Measurements from ENCODE around the gene RBM44.

The RBM44 gene

DNA sequence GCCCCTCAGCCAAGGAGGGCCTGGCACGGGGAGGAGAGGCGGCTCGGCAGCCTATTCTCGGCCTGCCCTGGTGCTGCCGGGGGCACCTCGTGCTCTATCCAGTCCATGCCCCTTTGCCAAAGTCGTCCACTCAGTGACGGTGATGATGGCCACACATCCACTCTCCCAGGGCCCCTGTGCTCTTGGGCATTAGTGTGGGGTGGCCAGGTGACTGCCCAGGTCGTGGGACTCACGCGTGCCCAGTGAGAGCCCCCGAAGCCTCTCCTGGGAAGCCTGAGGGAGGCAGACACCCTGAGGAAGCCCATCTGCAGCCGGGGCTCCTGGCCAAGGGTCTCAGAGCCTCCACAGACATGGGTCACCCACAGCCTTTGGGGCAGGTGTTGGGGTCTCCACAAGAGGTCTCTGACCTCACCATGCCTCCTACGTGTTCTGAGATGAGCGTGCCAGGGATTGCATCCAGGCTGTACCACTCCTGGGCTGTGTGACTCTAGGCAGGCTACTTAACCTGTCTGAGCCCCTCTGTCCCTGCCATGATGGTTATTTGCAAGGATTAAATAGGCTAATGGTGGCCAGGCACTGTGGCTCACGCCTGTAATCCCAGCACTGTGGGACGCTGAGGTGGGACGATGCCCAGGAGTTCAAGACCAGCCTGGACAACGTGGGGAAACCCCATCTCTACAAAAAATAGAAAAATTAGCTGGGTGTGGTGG lies 73.8 kb downstream of the RBM44 start:
- DNase-seq, result no peak

DNA sequence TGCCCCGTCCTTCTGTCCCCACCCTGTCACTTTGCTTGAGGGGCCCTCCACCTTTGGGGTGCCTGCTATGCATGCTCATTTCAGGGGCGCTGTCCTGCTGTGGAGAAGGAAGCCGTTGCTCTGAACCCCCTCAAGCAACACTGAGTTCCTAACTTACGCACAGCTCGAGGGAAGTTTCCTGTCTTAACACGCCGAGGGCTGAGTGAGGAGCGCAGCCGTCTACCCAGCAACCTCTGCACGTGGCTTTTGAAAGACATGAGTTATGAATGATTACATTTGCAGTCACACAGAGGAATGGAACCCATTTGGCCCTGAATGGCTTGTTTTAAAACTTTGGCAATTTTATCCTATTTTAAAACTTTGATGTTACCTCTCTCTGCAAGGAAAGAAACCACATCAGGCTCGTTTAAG lies 74.8 kb downstream of the RBM44 start:
- no peak for DNase-seq

DNA sequence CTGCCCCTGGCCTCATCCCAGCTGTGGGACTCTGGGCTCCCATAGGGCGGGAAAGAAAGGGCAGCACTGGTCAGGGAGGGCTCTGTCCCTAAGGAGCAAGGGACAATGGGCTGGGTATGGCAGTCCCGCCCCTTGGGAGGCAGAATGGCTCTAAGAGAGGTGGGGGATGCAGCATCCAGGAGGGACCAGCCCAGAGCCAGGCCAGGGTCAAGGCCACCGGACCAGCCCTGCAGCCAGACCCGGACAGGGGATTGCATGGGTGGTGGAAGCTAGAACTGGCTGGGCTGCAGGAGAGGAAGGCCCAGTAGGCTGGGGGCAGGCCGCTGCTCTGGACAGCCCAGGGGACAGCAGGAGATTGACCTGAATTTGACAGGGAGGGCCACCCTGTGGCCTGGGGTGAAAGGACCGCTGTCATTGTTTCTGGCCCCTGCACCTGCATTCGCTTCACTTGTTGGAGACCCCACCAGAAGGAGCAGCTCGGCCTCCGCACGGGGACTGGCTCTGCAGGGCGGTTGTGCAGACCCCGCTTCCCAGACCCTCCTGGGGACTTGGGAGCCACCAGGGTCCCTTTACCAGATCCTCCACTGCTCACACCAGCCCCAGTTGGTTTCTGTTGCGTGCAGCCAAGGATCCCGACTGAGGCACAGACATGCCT lies 75.4 kb downstream of the RBM44 start:
- DNase-seq, result no peak

DNA sequence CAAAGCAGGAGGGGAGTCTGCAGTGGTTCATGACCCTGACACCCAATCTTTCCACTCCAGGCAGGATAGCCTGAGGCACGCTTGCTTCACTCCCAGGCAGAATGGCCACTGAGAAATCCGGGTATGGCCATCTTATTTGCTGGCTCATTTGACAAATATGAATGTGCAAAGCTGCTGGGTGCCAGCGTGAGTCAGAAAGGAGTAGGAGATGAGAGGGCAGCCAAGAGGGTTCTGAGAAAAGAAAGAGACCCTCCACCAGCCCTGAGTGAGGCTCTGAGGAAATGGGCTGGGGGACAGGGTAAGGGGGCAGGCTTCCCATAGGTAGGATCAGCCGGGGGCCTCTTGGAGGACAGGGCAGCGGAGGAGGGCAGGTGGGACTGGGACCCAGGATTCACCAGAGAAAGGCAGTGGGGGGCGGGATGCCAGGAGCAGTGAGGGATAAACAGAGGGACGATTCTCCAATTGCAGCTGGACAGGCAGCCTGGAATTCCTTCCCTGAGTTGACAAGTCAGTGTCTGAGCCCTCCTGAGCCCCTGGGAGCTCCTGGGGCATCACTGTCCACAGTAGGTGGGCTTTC lies 76.1 kb downstream of the RBM44 start:
- no peak for DNase-seq

DNA sequence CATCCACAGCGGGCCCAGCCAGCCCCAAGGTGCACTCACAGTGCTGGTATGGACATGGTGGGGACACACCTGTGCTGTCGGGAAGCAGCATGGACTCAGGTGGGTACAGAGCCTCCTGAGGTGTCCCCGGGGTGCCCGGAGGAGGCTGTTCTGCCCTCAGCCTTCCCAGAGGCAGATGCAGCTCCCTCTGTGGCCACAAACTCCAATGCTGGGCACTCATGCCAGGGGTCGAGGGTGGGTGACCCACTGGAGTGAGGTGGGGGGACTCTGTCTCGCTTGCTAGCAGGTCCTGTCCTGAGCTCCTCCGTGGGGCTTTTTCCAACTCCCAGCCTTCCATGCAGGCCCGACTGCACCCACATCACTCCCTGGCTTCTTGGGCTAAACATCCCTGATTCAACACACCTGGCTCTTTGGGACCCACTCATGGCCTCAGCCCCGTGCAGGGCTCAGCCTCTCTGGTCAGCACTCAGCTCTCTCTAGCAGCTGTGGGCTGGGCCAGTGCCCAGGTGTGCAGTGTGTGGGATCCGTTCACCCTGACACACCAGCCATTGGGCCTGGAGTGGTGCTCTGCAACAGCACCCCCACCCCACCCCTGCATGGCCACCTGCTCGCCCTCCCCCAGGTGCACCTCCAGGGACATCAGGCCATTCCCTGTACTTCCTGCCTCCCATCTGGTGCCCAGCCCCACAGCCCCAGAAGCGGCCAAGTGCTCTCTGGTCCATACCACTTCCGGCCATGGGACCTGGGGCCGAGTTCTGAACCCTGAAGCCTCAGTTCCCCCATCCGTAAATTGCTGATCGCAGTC lies 76.9 kb downstream of the RBM44 start:
- DNase-seq, result no peak

DNA sequence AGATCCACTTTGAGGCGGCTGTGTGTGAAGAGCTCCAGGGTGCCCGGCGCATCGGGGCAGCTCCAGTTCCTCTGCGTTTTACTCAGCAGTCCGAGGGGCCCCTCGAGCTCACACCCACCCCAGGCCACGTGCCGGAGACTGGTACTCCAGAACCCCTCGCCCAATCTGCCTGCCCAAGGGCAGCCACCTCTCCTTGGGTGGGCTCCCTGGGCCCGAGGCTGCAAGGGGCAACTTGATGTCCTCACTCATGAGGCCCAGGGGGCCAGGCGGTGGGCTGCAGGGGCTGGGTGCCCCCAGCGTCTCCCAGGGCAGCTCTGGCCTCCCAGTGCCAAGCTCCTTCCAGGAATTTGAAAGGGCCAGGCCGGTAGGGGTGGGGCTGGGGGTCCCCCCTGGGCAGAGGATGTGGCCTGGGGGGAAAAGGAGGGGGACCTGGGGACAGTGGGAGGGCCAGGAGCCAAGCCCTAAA lies 77.5 kb downstream of the RBM44 start:
- DNase-seq, result no peak

DNA sequence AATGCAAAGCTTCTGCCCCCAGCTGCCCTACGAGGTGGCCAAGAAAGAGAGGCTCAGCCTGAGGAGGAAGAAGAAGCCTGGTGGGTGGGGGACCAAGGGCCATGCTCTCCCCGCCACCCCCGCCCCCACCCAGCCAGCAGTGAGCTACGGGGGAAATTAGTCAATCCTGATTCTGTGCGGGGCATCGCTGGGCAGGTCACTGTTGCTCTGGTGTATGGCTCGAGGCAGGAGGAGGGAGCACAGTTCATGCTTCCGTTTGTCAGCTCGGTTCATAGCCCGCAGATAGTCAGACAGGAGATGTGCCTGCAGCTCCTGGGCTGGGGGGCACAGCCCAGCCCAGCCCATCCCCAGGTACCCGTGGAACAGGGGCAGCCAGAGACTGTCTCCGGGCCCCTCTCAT lies 78.0 kb downstream of the RBM44 start:
- DNase-seq, result no peak

DNA sequence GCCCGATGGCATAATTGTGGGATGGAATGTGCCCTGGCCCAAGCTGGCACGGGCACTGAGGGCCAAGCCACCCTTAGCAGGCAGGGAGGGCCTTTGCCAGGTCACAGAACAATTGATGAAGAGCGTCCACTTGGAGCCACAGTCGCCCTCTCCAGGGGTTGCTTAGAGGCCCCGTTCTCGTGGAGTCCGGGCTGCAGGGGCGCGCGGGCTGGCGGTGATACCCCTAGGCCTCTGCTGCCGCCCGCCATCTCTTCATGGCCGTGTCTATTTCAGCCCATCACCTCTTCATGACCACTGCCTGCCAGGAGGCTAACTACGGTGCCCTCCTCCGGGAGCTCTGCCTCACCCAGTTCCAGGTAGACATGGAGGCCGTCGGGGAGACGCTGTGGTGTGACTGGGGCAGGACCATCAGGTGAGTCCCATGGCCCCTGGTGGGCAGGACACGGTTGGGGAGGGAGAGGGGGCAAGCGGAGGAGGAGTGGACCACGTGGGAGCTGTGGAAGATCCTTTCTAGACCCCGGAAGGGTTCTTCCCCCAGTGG lies 78.4 kb downstream of the RBM44 start:
- no peak for DNase-seq

DNA sequence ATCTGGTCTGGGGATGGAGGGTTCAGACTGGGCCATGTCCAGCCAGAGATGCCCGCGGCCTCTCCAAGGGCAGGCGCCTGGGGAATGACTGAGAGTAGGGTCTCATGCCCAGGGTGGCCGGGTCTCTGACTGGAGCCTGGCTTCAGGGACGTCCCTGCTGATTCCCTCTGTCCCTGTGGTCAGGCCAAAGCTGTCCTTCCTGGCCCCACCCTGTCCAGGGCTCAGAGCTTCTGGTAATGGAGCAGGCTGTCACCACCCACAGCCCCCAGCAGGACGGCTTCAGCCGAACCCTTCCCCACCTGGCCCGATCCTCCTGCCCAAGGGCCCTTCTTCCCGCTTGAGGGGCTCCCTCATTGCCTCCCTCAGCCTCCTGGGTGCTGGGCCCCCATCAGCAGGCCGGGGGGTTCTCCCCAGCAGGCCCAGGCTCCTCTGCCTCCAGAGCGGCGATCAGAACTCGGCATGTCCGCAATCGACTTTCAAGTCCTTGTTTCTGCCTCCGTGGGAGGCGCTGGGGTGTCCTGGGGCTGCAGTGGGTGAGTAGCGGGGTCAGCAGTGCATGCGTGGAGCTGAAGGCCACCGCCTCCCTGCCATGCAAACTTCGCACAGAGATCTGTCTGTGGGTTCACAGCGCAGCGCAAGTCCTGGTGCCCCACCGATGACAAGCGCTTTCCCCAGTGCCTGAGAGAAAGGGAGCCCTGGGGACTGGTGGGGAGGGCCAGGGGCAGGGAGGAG lies 79.2 kb downstream of the RBM44 start:
- no peak for DNase-seq

DNA sequence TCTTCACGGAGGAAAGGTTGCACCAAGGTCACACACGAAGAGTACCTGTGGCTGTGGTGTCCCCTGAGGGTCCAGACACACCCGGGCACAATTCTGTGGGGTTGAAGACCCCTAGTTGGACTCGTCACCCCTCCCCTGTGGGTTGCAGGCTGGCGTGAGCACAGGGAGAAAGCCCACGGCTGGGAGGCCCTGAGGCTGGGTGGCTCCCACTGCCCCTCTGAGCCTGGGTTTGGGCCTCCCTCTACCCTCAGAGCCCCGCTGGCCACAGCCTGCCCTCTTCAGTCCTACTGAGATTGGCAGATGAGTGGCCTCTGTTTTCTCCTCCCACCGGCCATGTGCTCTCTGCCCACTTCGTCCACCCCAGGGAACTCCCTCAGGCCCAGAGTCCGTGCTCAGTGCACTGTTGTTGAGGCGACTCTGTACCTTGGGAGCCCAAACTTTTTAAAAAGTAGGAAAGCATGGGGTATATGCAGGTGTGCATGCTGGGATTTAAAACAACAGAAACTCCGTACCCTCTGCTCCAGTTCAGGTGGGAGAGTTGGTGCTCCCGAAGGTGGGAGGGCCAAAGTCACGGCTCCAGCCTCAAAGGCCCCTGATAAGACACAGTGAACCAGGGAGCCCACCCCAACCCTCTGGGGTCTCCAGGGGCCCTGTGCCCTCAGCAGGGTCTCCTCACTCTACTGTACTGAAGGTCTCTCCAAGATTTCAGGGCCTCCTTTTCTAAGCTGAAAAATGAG lies 79.9 kb downstream of the RBM44 start:
- DNase-seq, result no peak

DNA sequence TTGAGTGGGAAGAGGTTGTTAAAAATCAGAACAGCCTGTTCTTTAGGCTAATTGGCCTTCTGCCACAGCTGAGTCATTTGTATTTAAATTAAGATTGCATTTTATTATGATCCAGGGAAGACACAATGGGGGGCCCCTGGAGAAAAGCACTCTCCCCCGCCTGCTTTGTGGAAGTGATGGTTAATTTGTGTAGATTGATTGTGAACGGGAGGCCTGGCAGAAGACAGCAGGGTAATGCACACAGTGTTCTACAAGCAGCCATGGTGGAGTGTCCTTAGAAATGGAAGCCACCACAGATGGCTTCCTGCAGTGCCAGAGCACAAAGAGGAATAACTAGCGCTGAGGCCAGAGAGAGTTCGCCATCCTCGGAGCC lies 80.5 kb downstream of the RBM44 start:
- DNase-seq, result no peak

DNA sequence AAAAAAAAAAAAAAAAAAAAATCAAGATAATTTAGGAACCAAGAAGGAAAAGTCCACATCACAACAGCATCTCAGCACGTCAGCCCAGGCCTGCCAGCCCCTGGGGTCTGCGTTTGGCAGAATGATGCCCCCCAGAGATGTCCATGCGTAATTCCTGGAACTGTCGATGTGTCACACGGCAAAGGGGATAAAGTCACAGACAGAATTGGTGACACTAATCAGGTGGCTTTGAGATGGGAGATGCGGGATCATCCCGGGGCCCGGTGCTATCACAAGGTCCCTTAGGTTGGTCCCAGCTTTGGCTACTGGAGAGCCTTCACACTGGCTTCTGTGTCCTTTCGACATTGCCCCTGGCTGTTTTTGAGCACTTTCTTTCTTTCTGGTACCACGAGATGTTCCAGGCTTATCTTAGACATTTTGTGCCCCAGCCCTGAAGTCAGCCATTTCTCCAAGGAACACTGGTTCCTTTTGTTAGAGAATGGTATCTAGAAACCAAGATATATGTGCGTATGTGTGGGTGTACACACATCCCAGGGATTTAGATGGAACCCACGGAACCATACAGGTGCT lies 81.5 kb downstream of the RBM44 start:
- no peak for DNase-seq

DNA sequence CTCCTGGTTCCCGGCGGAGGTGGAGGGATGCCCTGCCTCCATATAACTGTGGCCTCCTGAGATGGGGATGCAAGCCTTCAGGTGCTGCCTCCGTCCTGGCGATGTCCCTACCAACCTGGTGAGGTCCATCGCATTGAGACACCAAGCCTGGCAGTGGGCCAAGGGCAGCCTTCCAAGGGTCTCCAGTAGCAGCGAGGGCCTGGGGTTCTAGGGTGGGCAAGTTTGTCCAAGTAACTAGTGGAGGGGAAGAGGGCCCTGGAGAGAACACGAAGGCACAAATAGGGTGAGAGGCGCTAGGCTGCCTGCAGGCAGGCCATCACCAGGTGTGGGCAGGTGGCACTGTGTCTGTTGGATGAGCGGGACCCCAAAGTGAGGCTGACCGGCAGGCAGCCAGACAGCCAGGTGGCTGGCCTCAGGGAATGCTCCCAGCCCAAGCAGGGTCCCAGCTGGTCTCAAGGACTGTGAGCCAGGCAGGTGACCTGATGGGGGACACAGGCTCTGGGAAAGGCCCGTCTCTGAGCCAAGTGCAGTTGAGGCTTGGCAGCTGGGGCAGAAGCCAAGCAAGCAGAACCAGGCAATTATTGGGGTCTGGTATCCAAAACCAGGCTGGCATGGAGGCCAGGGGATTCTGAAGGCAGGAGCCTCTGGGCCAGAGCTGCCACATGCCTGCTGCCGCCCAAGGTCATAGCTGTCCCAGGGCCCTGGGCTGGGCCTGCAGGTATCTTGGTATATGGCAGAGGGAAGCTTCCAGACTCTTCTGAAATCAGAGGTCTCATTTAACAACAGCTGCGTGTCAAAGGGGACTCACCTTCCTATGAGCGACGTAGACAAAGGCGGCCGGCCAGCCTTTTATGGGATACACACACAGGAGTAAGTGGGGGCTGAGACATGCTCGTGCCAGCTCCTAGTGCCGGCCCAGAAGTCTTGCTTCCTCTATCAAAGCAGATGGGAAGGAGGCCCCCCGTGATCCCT lies 84.2 kb downstream of the RBM44 start:
- DNase-seq, result no peak

DNA sequence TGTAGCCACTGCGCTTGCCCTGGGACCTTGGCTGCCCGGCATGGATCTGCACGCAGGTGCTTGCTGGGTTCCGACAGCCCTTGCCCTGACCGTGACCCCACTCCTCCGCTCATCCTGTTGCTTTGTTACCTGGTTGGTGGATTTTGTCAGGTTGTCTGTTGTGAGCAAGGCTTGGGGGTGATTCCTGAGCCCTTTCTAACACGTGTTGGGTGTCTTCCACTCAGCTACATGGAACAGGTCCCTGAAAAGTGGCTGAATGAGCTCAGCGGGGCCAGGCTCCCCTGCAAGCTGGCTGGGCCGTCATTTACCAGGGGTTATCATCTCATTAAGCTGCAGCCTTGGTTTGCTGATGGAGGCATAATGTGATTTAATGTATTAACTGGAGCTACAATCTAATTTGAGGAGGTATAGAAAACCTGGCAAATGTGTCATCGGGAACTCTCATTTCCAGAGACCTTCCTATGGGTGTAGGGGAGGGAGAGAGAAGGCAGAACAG lies 85.4 kb downstream of the RBM44 start:
- no peak for DNase-seq

DNA sequence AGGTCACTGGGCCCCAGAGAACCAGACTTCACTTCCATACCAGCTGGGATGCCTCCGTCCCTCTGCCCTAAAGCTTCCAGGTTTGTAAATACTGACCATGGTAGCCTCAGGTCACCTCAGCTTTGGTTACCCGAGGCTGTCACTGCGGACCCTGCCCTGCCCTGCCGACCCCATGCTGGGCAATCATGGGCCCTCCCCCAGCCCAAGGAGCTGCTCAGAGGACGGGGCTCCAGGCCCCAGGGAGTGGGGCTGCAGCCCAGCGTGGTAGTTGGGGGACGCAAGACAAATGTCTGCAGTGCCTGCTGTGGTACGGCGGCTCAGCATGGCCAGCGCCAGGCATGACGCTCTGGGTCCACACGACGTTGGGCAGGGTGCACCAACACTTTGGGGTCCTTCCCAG lies 86.1 kb downstream of the RBM44 start:
- DNase-seq, result no peak

DNA sequence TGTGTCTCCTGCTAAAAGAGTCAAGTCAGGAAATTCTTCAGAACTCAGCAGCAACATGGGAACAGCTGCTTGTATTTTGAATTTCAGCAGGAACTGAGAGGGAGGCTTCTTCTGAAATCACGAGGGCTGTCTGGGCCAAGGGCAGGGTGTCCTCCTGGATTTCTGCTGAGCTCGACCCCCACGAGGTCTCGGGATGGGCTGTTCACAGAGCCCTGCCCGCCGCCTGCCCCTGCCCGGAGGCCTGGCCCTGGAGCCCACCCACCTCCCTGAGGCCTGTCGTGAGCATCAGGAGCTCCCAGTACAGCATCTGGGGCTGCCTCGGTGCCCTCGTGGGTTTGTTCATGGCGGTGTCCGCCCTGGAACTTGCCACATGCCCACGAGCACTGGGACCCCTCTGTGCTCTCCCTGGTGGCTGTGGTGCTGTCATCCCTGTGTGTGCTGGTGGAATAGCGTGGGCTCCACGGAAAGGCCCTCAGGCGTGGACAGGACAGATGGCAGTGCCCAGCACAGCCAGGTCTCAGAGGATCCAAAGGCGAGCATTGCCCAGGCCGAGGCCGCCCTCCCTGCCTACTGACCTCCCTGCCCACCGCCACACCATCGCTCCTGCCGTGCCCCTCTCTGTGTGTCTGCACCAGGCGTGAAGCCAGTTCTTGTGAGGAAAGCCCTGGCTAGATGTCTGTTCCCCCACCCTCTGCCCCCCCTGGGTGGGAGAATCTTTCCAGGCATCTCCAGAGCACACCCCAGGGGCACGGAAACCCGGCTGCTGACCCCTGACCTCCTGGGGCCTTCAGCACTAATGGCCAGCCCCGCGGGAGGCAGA lies 86.7 kb downstream of the RBM44 start:
- no peak for DNase-seq

DNA sequence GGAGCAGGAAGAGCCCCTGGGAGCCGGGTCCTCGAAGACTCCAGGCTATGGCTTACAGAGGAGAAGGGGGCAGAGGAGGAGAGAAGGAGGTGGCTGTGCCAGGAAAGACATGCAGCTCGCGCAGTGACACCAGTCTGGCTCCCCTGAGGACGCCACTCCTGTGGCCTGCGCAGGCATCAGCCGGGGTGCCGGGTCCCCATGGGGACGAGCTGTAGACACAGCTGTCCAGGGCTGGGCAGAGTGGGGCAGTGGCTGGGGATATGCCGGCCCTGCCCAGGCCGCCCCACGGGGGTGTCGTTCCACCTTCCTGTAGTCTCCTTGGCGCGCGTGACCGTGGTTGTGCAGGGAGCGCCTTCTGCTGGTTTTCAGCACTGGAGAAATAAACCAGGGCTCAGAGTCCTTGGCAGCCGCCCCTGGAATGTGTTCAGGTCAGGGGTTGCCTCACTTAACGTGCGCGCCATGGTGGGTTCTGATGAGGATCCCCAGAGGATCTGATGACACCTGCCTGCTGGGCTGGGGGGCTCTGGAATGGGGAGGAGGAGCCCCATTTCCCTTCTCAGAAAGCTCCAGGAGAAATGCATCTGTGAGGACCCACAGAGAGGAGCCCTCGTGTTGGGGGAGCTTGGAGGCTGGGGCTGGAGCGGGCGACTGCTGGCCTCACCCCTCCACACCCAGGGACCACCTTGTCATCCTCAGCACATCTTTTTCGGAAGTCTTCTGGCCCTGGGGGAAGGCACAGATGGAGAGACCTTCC lies 87.5 kb downstream of the RBM44 start:
- no peak for DNase-seq

Data from right kidney (tissue), 1 donor.